KMS-11 (cell line): Measurements from ENCODE around the gene MIEF1.

Source experiments
- H2AFZ ChIP-seq: fragments of 200-600 bp; sonication (generic); 2 replicates; pipeline ENCODE4 v1.6.1; 2016; ENCODE audit warnings: antibody characterized with exemption, mixed run types, low read depth
- H3K27ac ChIP-seq: fragments of 200-600 bp; sonication (generic); 2 replicates; pipeline ENCODE4 v1.6.1; 2016; ENCODE audit warnings: mild to moderate bottlenecking, mixed run types
- H3K27me3 ChIP-seq: fragments of 200-600 bp; sonication (generic); 2 replicates; pipeline ENCODE4 v1.6.1; 2017; ENCODE audit warnings: mild to moderate bottlenecking, low read depth, mixed run types, moderate library complexity; ENCODE audit not compliant: insufficient read depth
- H3K36me3 ChIP-seq: fragments of 200-600 bp; sonication (generic); 2 replicates; pipeline ENCODE4 v1.6.1; 2017; ENCODE audit warnings: mild to moderate bottlenecking, mixed run types; ENCODE audit not compliant: insufficient read depth
- H3K4me1 ChIP-seq: fragments of 200-600 bp; sonication (generic); 2 replicates; pipeline ENCODE4 v1.6.1; 2016; ENCODE audit warnings: mild to moderate bottlenecking, low read depth, mixed run types; ENCODE audit not compliant: poor library complexity, severe bottlenecking
- H3K4me2 ChIP-seq: fragments of 200-600 bp; sonication (generic); 2 replicates; pipeline ENCODE4 v1.7.0; 2016; ENCODE audit warnings: mild to moderate bottlenecking, mixed run types
- H3K4me3 ChIP-seq: fragments of 200-600 bp; sonication (generic); IDR thresholded peaks from 2 replicates; pipeline ENCODE4 v1.6.1; 2017; ENCODE audit warnings: low read depth, low read length, mixed read lengths; ENCODE audit not compliant: insufficient read depth
- H3K79me2 ChIP-seq: fragments of 200-600 bp; sonication (generic); 2 replicates; pipeline ENCODE4 v1.6.1; 2016; ENCODE audit warnings: low read depth, mixed run types; ENCODE audit not compliant: insufficient read depth
- H3K9ac ChIP-seq: fragments of 200-600 bp; sonication (generic); 2 replicates; pipeline ENCODE4 v1.6.1; 2016; ENCODE audit warnings: mild to moderate bottlenecking, mixed run types
- H4K20me1 ChIP-seq: fragments of 200-600 bp; sonication (generic); 2 replicates; pipeline ENCODE4 v1.6.1; 2016; ENCODE audit warnings: mild to moderate bottlenecking, mixed run types; ENCODE audit not compliant: insufficient read depth
- CTCF ChIP-seq: fragments of 200-600 bp; sonication (generic); conservative IDR thresholded peaks from 2 replicates; pipeline ENCODE4 v1.6.1; 2017; ENCODE audit warnings: low read depth, mild to moderate bottlenecking, antibody characterized with exemption, low read length, moderate library complexity, mixed read lengths

Gene MIEF1

GRCh38 chr22:39456522-39457197, 45.4 kb upstream of the MIEF1 start, which contains the start of gene MGAT3:
Gene MGAT3, plus strand, starts transcription at chr22:39457012. Its CDS starts 30,336 bp downstream, at chr22:39487348.
- no peak within 1 kb of the TSS for H3K4me3 ChIP-seq
- 0 out of 2 replicates have a peak within 1 kb of the TSS, but pooled peaks have one; percentile 22 for H3K27ac ChIP-seq
- no peak for TF ChIP-seq CTCF
- H4K20me1 ChIP-seq = no peaks in the 10 kb centered on the region
- peaks cover 86% of the 10 kb centered on the region for H3K79me2 ChIP-seq
- H3K4me1 ChIP-seq = peaks cover 36% of the 10 kb centered on the region
- H3K4me2 ChIP-seq = peak within 1 kb of the TSS; percentile 17; the same call in 1 of the 2 replicates
- H2AFZ ChIP-seq = no peak within 1 kb of the TSS
- H3K36me3 ChIP-seq = peaks cover 3% of the 10 kb centered on the region; the same call in 1 of the 2 replicates
- peak within 1 kb of the TSS; percentile 47; the same call in 1 of the 2 replicates for H3K9ac ChIP-seq
- no peaks in the 10 kb centered on the region for H3K27me3 ChIP-seq

- Histone ChIP-seq H3K36me3 (peaks cover 3% of the 10 kb centered on the region; the same call in 1 of the 2 replicates), H3K9ac (no peak overlapping the region), H4K20me1 (no peaks in the 10 kb centered on the region), H3K4me1 (peaks cover 37% of the 10 kb centered on the region), H3K27ac (no peak overlapping the region), H3K27me3 (no peaks in the 10 kb centered on the region), H3K4me3 (no peak overlapping the region), H2AFZ (no peak overlapping the region), H3K79me2 (peaks cover 86% of the 10 kb centered on the region), H3K4me2 (no peak overlapping the region)
- no peak for TF ChIP-seq CTCF
Measured at GRCh38 chr22:39457198-39457555, 44.9 kb upstream of the MIEF1 start.

GRCh38 chr22:39457556-39458443, 44.3 kb upstream of the MIEF1 start:
- Histone ChIP-seq H3K27ac (peak overlapping the region; percentile 22; the same call in 1 of the 2 replicates), H3K4me2 (peak overlapping the region; percentile 17; the same call in 1 of the 2 replicates), H3K36me3 (peaks cover 3% of the 10 kb centered on the region; the same call in 1 of the 2 replicates), H4K20me1 (no peaks in the 10 kb centered on the region), H3K79me2 (peaks cover 86% of the 10 kb centered on the region), H3K4me3 (no peak overlapping the region), H3K9ac (peak overlapping the region; percentile 47; the same call in 1 of the 2 replicates), H3K4me1 (peaks cover 38% of the 10 kb centered on the region), H3K27me3 (no peaks in the 10 kb centered on the region), H2AFZ (no peak overlapping the region)
- no peak for TF ChIP-seq CTCF

GRCh38 chr22:39458444-39459083, 43.5 kb upstream of the MIEF1 start:
- Histone ChIP-seq H3K4me1 (peaks cover 45% of the 10 kb centered on the region), H3K36me3 (peaks cover 3% of the 10 kb centered on the region; the same call in 1 of the 2 replicates), H3K79me2 (peaks cover 86% of the 10 kb centered on the region)

More at GRCh38 chr22:39458444-39459083, 43.5 kb upstream of the MIEF1 start:
- Histone ChIP-seq H4K20me1 (no peaks in the 10 kb centered on the region), H3K4me2 (peak overlapping the region; percentile 17; the same call in 1 of the 2 replicates), H3K4me3 (no peak overlapping the region), H3K27ac (peak overlapping the region; percentile 22; the same call in 1 of the 2 replicates), H3K9ac (peak overlapping the region; percentile 47; the same call in 1 of the 2 replicates), H2AFZ (no peak overlapping the region), H3K27me3 (no peaks in the 10 kb centered on the region)
- TF ChIP-seq CTCF = no peak
